HG03103 (cell line): ENCODE results near the gene DNMT1.
A peak's percentile ranks its signal among the peaks of the same experiment; 100 is the strongest.

Experiments
- ATAC-seq: cut with Tn5 transposase; IDR thresholded peaks from one replicate; pipeline ENCODE4 v1.9.1; 2021; ENCODE audit warnings: low read depth; ENCODE audit not compliant: unreplicated experiment

Gene DNMT1

DNA sequence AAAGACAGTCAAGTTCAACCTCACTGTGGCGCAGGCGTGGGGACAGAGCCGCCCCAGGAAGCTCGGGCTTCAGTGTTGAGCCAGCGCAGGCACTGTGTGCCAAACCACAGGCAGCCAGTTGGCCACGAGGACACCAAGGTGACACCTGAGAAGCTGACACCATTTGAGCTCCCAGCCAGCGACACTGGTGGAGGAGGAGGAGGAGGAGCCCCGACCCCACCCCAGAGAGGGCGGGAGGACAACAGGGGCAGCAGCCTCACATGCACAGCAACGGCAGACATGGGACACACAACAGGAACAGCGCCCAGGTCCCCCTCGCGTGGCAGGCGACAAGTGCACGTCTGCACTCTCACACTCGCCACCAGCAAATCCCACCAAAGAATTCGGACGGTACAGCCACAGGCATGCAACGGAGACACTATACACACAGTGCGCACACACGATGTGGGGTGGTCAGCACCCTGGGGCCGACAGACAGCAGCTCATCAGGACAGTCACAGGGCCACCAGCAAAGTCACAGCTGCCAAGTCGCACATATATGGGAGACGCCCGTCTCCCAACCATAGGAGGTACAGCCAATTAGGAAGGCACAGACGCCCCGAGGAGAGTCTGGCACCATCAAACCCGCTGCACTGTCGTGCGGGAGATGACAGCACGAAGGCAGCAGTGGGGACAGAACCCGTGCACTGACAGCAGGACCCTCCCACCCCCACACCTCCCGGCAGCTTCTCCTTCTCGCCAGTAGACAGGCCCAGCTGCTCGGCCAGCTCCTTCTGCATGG lies 78.5 kb downstream of the DNMT1 start:
- ATAC-seq: no peak

DNA sequence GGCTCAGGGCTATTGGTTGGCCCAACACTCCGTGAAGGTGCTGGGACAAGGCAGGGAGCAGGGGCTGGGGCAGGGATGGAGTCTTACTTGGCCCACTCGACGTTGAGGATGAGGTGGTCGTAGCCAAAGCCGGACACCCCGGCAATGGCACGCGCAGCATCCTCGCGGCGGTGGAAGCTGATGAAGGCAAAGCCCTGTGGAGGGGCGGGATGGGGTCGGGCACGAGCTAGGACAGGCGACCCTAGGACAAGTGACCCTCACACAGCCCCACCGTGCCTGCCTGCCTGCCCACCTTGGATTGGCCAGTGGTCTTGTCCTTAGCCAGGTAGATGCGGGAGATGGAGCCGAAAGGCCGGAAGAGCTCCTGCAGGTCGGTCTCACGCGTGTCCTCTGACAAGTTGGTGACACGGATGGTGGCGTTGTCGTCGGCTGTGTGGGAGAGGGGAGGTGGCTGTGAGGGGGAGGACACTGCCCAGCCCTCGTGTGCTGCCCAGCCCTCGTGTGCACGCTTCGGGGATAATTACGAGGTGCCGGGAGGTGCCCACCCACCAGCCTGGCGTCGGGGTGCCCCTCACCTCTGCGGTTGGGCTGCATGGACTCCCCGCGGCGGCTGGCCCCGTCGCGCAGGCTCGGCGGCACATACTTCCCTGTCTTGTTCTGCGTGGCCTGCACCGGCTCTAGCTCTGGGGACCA lies 79.2 kb downstream of the DNMT1 start:
- no peak for ATAC-seq

- ATAC-seq: no peak
These were observed 79.9 kb downstream of the DNMT1 start for GRCh38 chr19:10114651-10115391.

DNA sequence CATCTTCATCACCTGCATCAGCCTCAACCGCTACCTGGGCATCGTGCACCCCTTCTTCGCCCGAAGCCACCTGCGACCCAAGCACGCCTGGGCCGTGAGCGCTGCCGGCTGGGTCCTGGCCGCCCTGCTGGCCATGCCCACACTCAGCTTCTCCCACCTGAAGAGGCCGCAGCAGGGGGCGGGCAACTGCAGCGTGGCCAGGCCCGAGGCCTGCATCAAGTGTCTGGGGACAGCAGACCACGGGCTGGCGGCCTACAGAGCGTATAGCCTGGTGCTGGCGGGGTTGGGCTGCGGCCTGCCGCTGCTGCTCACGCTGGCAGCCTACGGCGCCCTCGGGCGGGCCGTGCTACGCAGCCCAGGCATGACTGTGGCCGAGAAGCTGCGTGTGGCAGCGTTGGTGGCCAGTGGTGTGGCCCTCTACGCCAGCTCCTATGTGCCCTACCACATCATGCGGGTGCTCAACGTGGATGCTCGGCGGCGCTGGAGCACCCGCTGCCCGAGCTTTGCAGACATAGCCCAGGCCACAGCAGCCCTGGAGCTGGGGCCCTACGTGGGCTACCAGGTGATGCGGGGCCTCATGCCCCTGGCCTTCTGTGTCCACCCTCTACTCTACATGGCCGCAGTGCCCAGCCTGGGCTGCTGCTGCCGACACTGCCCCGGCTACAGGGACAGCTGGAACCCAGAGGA lies 80.6 kb downstream of the DNMT1 start:
- ATAC-seq: no peak

- ATAC-seq: no peak
These were observed 81.2 kb downstream of the DNMT1 start for GRCh38 chr19:10113592-10113963.

DNA sequence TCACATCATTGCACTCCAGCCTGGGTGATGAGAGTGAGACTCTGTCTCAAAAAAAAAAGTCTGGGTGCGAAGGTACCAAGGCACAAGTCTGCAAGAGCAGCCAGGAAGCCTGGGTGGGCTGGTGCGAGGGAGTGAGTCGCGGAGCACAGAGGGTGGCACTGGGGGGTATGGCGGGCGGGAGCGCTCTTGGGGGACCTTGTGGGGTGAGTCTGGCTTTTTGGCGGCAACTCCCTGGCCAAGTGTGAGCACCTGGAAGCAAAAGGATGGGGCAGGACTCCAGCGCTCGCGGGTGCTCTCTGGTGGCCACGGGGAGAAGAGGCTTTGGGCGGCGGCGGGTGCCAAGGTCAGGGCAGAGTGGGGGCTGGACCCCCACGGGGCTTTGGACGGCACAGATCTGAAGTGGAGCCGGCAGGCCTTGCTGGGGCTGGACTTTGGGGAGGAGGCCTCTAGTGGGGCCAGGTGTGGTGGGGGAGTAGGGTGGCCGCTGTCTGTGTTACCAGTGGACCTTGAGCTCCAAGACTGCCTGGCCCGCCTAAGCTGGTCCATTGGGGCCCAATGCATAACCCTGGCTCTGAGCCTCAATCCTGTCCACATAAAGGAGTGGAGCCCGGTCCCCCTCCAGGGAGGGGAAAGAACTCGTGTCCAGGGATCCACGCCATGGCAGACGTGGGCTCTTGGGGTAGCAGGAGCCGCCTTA lies 81.7 kb downstream of the DNMT1 start:
- ATAC-seq: no peak

DNA sequence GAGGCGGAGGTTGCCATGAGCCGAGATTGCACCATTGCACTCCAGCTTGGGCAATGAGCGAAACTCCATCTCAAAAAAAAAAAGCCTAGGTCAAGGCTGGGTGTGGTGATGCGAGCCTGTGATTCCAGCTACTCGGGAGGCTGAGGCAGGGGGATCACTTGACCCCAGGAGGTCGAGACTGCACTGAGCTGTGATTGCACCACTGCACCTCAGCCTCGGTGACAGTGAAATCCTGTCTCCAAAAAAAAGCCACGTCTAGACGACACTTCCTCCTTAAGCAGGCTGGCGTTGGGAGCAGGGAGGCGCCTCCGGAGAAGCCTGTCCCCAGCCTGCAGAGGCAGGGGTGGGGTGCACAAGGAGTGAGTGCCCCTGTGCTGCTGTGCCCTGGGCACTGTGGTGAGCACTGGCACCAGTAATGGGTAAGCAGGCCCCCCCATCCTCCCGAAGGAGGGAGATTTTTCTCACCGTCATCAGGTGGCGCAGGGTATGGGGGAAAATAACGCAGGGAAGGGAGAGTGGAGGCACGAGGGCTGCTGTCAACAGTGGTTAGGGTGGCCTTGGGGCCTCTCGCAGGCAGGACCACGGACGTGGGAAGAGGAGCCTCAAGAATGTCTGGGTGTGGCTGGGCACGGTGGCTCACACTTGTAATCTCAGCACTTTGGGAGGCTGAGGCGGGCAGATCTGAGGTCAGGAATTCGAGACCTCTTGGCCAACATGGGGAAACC lies 82.6 kb downstream of the DNMT1 start:
- no peak for ATAC-seq

DNA sequence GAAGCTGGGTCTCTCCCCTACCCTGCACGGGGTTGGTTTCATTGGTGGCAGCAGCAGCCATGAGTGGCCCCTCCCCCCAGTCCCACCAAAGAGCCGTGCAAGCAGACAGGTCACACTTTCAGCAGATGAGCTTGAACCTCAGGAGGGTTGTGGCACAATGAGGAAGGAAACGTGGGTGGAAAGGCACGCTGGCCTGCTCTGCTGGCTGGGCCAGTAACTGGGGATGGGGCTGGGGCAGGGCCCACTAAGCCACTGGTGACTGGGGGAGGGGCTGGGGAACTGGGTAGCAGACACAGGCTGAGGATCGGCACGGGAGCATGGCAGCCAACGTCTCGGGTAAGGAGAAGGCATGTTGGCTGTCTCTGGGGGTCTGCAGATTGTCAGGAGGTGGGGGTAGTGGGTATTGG lies 83.3 kb downstream of the DNMT1 start, which contains the start of gene P2RY11:
TSS of gene P2RY11 (plus strand) at position 289 of the 407 bp plus-strand sequence. CDS start at position 318, 29 bp downstream.
- ATAC-seq: no peak

- ATAC-seq: no peak
These were observed 83.8 kb downstream of the DNMT1 start for GRCh38 chr19:10110972-10111317.

- no peak for ATAC-seq
These were observed 84.4 kb downstream of the DNMT1 start for GRCh38 chr19:10110076-10110971.

DNA sequence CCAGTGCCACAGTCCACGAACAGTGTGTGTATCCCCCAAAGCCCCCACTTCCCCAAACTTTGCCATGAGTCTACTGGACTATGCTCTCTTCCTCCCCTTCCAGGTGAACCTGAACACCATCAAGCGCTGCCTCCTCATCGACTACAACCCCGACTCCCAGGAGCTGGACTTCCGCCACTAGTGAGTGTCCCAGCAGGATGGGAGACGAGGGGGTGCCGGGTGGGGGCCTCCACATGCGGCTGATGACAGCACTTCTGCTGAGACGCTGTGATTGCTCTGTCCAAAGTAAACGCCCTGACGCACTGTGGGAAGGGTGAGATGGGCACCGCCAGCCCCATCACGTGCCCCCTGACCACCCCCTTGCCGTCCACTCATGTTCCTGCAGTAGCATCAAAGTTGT lies 85.2 kb downstream of the DNMT1 start:
- ATAC-seq: no peak

GRCh38 chr19:10107817-10108367 lies 86.9 kb downstream of the DNMT1 start:
- no peak for ATAC-seq

- no peak for ATAC-seq
These were observed 87.5 kb downstream of the DNMT1 start for GRCh38 chr19:10107254-10107653.

- peak; percentile 43 for ATAC-seq
These were observed 88.4 kb downstream of the DNMT1 start, which contains the start of gene PPAN for GRCh38 chr19:10106100-10106936. Gene PPAN (plus strand): TSS chr19:10106362. CDS start chr19:10106395, 33 bp downstream.

DNA sequence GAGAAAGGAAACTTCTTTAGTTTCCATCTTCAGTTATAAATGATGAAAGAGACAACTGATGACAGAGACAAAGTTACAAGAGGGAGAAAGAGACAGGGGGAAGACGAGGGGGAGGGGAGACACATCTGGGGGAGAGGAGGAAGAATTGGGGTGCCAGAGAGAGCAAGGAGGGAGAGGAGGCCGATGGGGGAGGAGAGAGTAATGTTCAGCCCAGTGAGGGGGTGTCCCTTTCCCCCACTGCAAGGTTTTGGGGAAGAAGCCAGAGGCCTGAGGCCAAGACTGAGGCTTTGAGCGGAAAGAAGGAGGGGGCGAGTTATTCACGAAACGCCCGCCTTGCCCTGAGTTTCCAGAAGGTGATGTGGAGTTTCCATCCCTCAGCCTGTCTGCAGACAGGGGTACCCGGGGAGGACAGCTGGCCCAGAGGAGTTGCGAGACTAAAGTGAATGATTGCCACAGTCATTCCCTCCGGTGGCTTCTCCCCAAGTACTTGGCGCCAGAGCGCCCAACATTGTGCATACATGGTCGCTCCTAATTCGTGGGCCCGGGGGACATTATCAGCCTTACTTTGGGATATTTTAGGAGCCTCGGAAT lies 89.1 kb downstream of the DNMT1 start:
- ATAC-seq: no peak

DNA sequence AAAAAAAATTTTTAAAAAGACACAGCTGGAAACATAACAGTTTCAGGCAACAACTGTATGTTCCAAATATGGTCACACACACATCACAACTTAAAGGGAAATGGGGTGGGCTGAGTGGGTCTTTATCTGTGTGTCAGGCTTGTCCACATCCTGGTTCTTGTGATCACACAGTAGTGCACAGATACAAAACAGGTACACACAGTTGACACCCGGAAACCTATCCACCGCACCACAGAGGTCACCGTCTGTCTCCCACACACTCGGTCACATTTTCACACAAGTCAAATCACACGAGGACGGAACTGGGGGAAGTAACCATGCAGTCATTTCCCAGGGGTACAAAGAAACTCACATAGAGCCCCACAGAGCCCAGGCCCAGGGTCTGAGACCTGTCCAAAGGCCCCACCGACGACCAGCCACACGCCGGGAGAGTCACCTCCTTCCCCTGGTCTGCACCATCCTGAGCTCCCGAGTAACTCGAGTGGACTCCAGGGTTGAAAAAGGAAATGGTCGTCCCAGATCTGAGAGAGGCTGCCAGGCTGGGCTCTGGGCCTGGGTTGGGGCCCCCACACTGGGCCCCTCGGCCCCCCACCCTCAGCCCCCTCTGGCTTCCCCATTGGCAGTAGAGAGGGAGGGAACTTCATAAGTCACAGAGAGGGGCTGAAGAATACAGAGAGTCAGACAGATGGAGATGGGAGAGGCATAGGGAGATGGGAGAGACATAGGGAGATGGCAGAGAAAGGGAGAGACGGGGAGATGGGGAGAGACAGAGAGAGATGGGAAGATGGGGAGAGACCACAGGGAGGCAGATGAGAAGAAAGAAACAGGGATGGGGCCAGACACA lies 89.9 kb downstream of the DNMT1 start:
- peak; percentile 39 for ATAC-seq
